HFFc6 (cell line): Measurements from ENCODE around the gene CALY. TPM values are rescaled to one million over a fixed set of nuclear protein-coding genes. Genes with fewer than 3 reads are reported as not detected.

Experiments
- DNase-seq: peaks from one replicate; pipeline ENCODE4 v3.0.0-alpha.2; 2018
- H3K27ac Mint-ChIP-seq: 2 replicates; pipeline ENCODE4 v1.8.0; 2020; ENCODE audit warnings: mild to moderate bottlenecking, mixed read lengths
- H3K27me3 Mint-ChIP-seq: 2 replicates; pipeline ENCODE4 v1.8.0; 2021; ENCODE audit warnings: mild to moderate bottlenecking, moderate library complexity, mixed read lengths; ENCODE audit not compliant: insufficient read depth
- H3K36me3 Mint-ChIP-seq: 2 replicates; pipeline ENCODE4 v1.8.0; 2021; ENCODE audit warnings: low read depth, mixed read lengths
- H3K4me1 Mint-ChIP-seq: 2 replicates; pipeline ENCODE4 v1.8.0; 2020; ENCODE audit warnings: low read depth, mixed read lengths
- H3K4me3 Mint-ChIP-seq: 2 replicates; pipeline ENCODE4 v1.8.0; 2020; ENCODE audit warnings: mild to moderate bottlenecking, moderate library complexity, mixed read lengths
- H3K9me3 Mint-ChIP-seq: 2 replicates; pipeline ENCODE4 v1.8.0; 2020; ENCODE audit warnings: mild to moderate bottlenecking, mixed read lengths
- total RNA-seq, 6 experiments: library from RNA; stranded (reverse); fragmentation: NEBNext Ultra II Directional; extraction: Animal tissue kit (Norgen Biotek cat#: 25700); gene quantifications; 2 replicates in 1 of 6; 3 replicates in 5 of 6; pipeline ENCODE4 v1.2.3, GENCODE V29; 2021
- TF ChIP-seq, protein P1 (sequence below): fragments of 200-600 bp; sonication (generic); IDR thresholded peaks from 2 replicates; pipeline ENCODE4 v1.5.0; 2021; ENCODE audit warnings: antibody characterized with exemption, mild to moderate bottlenecking

Gene CALY
- total RNA-seq, 6 experiments from 2014 or later = 0.31 TPM; not detected in 5

DNA sequence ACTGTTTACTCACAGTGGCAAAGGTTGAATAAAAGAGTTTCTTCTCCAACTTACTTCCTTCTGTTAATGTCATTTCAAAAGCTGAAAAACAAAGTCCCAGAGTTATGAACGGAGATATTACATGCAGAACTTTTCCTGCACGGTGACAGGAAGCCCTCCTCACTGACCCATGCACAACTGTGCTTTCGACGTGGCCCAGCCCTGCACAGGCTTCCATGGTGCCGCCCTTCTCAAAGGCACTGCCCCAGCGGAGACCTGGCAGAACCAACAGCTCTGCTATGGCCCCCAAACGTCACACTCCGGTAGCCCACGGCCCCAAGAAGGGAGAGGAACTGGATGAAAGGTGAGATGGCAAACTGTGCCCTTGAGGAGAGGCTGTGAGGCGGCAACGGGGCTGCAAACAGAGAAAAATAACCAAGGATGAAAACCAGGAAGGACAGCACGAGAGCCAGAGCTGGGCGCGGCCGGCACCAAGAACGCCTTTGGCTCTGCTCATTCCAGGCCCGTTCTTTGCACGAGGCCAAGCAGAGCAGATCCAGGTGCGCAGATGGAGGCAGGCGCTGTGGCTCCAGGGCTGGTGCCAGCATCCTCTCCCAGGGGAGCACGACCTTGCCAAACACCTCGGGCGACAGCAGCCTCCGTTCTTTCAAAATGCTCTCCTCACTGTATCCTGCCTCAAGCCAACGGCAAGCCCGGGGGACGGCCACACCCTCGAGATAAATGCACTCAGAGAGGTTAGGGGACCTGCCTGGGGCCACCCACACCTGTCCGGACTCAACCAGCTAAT, 28.1 kb upstream of the CALY start:
- no peak overlapping the region for H3K27ac Mint-ChIP-seq
- H3K36me3 Mint-ChIP-seq = peaks cover 37% of the 10 kb centered on the region
- TF ChIP-seq, protein P1, sequence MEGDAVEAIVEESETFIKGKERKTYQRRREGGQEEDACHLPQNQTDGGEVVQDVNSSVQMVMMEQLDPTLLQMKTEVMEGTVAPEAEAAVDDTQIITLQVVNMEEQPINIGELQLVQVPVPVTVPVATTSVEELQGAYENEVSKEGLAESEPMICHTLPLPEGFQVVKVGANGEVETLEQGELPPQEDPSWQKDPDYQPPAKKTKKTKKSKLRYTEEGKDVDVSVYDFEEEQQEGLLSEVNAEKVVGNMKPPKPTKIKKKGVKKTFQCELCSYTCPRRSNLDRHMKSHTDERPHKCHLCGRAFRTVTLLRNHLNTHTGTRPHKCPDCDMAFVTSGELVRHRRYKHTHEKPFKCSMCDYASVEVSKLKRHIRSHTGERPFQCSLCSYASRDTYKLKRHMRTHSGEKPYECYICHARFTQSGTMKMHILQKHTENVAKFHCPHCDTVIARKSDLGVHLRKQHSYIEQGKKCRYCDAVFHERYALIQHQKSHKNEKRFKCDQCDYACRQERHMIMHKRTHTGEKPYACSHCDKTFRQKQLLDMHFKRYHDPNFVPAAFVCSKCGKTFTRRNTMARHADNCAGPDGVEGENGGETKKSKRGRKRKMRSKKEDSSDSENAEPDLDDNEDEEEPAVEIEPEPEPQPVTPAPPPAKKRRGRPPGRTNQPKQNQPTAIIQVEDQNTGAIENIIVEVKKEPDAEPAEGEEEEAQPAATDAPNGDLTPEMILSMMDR = no peak
- no peaks in the 10 kb centered on the region for H3K9me3 Mint-ChIP-seq
- no peak overlapping the region for H3K4me3 Mint-ChIP-seq
- no peak for DNase-seq
- no peaks in the 10 kb centered on the region for H3K4me1 Mint-ChIP-seq
- peaks cover 2% of the 10 kb centered on the region for H3K27me3 Mint-ChIP-seq

DNA sequence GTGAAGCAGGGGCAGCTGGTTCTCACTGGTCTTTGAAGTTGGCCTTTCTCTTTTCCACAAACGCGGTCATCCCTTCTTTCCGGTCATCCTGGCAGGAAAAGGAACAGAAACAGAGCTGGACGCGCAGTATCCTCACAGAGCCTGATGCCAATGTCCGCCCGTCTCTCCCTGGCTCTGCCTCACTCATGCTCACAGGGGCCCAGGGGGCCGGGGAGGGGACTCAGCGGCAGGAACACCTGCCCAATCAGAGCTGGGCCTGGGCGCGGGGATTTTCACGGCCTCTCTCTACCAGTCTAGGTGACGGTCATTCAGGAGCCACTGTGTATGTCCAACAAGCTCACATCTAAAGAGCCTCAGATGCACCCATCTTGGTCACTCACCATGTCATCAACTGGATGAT, 26.1 kb upstream of the CALY start:
- no peaks in the 10 kb centered on the region for H3K4me1 Mint-ChIP-seq
- H3K27me3 Mint-ChIP-seq = peaks cover 2% of the 10 kb centered on the region
- DNase-seq = no peak
- H3K27ac Mint-ChIP-seq = no peak overlapping the region
- H3K36me3 Mint-ChIP-seq = peaks cover 28% of the 10 kb centered on the region
- TF ChIP-seq, protein P1 = no peak
- no peaks in the 10 kb centered on the region for H3K9me3 Mint-ChIP-seq
- H3K4me3 Mint-ChIP-seq = no peak overlapping the region

DNA sequence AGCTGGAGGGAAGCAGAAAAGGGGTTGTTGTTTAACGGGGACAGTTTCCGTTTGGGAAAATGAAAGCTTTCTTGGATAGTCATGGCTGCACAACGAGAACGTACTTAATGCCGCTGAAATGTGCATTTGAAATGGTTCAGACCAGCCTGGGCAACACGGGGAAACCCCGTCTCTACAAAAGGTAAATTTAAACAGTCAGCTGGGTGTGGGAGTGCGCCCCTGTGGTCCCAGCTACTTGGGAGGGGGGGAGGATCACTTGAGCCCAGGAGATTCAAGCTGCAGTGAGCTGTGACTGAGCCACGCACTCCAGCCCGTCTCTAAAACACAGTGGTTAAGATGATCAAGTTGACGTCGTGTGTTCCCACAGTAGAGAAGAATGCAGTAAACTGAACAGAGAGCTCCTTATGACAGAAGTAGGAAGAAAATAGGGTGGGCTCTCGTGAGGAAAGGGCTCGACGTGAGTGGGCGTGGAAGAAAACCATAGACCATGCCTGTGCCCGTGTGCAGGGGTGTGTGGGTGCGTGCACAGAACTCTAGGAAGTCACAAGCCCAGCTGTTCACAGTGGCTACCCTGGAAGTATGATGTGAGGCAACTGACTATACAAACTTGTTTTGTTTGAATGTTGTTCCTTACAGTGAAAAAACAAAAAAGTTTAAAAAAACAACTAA, 25.2 kb upstream of the CALY start:
- Mint-ChIP-seq H3K36me3 (peaks cover 28% of the 10 kb centered on the region), H3K9me3 (no peaks in the 10 kb centered on the region), H3K27ac (no peak overlapping the region), H3K4me3 (no peak overlapping the region), H3K27me3 (peaks cover 2% of the 10 kb centered on the region), H3K4me1 (no peaks in the 10 kb centered on the region)
- TF ChIP-seq, protein P1 = no peak
- DNase-seq = no peak

DNA sequence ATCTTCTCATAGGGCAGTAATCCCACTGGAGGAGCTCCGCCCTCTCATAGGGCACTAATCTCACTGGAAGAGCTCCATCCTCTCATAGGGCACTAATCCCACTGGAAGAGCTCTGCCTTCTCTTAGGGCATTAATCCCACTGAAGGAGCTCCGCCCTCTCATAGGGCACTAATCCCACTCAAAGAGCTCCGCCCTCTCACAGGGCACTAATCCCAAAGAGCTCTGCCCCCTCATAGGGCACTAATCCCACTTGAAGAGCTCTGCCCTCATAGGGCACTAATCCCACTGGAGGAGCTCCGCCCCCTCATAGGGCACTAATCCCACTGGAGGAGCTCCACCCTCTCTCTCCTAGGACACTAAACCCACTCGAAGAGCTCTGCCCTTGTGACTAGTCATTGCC, 24.5 kb upstream of the CALY start:
- Mint-ChIP-seq H3K36me3 (peaks cover 28% of the 10 kb centered on the region), H3K27ac (no peak overlapping the region), H3K9me3 (no peaks in the 10 kb centered on the region), H3K4me1 (no peaks in the 10 kb centered on the region), H3K27me3 (peaks cover 2% of the 10 kb centered on the region), H3K4me3 (no peak overlapping the region)
- TF ChIP-seq, protein P1 = no peak
- no peak for DNase-seq

DNA sequence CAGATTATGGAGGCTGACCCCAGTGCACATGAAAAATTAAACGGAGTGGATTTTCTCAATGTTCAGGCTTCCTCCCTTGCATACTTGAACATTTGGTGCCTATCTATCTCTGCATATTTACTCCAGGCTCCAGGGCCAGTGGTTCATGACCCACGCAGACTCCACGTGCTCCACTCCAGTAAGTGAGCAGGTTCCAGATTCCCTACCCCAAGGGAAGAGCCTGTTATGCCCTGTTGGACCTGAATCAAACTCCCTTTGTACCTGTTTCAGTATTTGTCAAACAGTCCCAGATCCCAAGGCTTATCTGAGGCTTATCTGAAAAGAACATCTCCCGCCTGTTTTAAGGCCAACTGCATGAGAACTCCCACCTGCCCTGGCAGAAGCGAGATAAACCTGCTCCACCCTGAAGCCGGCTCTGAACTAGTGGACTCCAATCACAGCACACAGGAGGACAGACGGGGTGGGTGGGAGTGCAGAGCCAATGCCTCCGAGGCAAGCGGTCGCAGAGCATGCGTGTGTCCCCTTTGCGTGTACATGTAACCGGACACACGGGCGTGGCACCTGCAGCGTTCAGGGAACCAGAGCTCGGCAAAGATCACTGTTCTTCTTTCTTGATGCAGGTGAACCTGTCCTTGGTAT, 23.4 kb upstream of the CALY start:
- Mint-ChIP-seq H3K4me1 (no peaks in the 10 kb centered on the region), H3K27ac (no peak overlapping the region)
- DNase-seq = no peak

More for the DNA sequence above, 23.4 kb upstream of the CALY start:
- Mint-ChIP-seq H3K9me3 (no peaks in the 10 kb centered on the region), H3K36me3 (peaks cover 28% of the 10 kb centered on the region), H3K4me3 (no peak overlapping the region), H3K27me3 (peaks cover 4% of the 10 kb centered on the region)
- TF ChIP-seq, protein P1 = no peak
